ENCODE measurements around the gene MTMR1. TPM values are rescaled to one million over a fixed set of nuclear protein-coding genes. Genes with fewer than 3 reads are reported as not detected.

MTMR1 gene
- total RNA-seq, 1 donor from 2014 or later: 152 TPM

DNA sequence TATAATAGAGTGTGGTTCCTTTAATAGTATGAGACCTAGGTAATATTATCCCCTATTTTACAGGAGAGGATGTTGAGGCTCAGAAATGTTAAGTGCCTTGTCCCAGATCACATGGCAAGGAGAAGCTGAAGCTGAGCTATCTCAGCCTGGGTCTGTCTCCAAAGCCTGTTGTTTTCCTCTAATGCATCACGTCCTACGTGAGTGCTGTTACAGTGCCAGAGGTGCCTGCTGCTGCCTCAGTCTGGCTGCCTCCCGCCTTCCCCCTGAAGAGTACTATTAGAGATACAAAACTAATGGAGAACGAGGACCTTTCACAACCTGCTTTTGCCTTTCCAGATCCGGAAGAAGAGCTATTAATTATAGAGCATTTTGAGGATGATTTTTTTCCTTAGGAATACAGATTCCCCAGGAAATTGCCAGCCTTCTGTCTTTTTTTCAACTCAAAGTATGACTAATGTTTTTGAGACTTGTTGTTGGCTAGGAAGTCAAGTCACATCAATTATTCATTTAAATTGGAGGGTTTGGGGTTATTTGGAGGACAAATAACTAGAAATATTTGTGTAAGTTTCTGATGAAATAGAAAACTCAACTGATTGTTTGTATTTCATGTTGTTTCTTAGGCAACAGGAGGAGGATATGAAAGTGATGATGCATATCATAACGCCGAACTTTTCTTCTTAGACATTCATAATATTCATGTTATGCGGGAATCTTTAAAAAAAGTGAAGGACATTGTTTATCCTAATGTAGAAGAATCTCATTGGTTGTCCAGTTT is 43.9 kb upstream of the MTMR1 start:
- H3K4me3 ChIP-seq: no peak overlapping the region
- peaks cover 0 to 3% of the 10 kb centered on the region in 2 donors for H3K4me1 ChIP-seq
- peaks cover 0 to 3% of the 10 kb centered on the region in 2 donors for H3K36me3 ChIP-seq
- H3K9me3 ChIP-seq: no peaks in the 10 kb centered on the region
- intact Hi-C loops (cut with DNase I): no loop called here
- TF ChIP-seq, protein P1, sequence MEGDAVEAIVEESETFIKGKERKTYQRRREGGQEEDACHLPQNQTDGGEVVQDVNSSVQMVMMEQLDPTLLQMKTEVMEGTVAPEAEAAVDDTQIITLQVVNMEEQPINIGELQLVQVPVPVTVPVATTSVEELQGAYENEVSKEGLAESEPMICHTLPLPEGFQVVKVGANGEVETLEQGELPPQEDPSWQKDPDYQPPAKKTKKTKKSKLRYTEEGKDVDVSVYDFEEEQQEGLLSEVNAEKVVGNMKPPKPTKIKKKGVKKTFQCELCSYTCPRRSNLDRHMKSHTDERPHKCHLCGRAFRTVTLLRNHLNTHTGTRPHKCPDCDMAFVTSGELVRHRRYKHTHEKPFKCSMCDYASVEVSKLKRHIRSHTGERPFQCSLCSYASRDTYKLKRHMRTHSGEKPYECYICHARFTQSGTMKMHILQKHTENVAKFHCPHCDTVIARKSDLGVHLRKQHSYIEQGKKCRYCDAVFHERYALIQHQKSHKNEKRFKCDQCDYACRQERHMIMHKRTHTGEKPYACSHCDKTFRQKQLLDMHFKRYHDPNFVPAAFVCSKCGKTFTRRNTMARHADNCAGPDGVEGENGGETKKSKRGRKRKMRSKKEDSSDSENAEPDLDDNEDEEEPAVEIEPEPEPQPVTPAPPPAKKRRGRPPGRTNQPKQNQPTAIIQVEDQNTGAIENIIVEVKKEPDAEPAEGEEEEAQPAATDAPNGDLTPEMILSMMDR (IDR thresholded peaks at IDR 0.05): no peak
- DNase-seq (ENCODE audit: low spot score in 2 of 2): peak in 1 of 2 donors; percentile 8
- H3K27me3 ChIP-seq: no peaks in the 10 kb centered on the region
- peak overlapping the region; percentile 27 to 33 for H3K27ac ChIP-seq

GRCh38 chrX:150651906-150652305 is 41.3 kb upstream of the MTMR1 start:
- no peak overlapping the region for H3K4me3 ChIP-seq
- H3K36me3 ChIP-seq: no peaks in the 10 kb centered on the region
- no peaks in the 10 kb centered on the region for H3K9me3 ChIP-seq
- TF ChIP-seq, protein P1 (IDR thresholded peaks at IDR 0.05): no peak
- DNase-seq (ENCODE audit: low spot score in 2 of 2): no peak
- H3K4me1 ChIP-seq: peaks cover 0 to 3% of the 10 kb centered on the region in 2 donors
- no peaks in the 10 kb centered on the region for H3K27me3 ChIP-seq
- H3K27ac ChIP-seq: no peak overlapping the region
- intact Hi-C loops (cut with DNase I): no loop called here

DNA sequence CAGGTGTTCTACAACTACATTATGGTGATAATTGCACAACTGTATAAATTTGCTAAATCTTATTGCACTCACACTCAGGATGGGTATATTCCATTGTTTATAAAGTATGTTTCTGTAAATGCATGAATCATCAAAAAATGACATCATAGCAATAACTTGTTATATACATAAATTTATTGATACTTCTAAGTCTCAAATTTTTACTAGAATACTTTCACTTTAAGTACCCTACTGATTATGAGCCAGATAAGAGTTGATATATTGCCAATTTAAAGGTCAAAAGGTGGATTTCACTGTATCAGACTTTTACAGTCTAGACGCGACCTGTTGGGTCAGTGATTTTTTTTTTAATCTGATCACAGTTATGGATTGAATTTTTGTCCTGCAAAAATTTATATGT is 37.4 kb upstream of the MTMR1 start:
- TF ChIP-seq, protein P1 (IDR thresholded peaks at IDR 0.05): no peak
- Histone ChIP-seq H3K4me3 (no peak overlapping the region), H3K4me1 (no peaks in the 10 kb centered on the region), H3K27ac (no peak overlapping the region), H3K27me3 (no peaks in the 10 kb centered on the region), H3K9me3 (no peaks in the 10 kb centered on the region), H3K36me3 (peaks cover 3 to 11% of the 10 kb centered on the region in 2 donors)
- DNase-seq (ENCODE audit: low spot score in 2 of 2): no peak
- intact Hi-C loops (cut with DNase I): no loop called here

DNA sequence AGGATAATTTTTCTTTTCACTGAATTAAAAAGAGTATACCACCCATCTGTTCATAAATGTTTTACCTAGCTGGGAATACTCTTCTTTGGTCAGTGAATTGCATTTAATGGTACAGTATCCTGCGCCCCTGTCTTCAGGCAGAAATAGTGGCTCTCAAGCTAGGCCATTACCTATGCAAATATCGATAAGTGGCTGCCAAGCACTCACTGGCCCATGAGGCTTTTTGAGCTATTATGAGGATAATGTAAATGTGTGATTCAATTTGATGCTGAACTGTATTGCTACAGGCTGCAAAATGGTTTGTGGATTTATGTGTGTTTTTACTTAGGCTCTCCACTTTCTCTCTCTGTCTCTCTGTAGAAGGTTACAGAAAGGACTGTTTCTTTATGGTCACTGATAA is 30.1 kb upstream of the MTMR1 start:
- no peaks in the 10 kb centered on the region for H3K9me3 ChIP-seq
- H3K27ac ChIP-seq: no peak overlapping the region

GRCh38 chrX:150664290-150664689 is 28.9 kb upstream of the MTMR1 start:
- Histone ChIP-seq H3K36me3 (peaks cover 7 to 18% of the 10 kb centered on the region in 2 donors), H3K27me3 (no peaks in the 10 kb centered on the region), H3K27ac (no peak overlapping the region), H3K9me3 (no peaks in the 10 kb centered on the region), H3K4me3 (no peak overlapping the region), H3K4me1 (no peaks in the 10 kb centered on the region)
- intact Hi-C loops (cut with DNase I): no loop called here
- peak in 1 of 2 donors; percentile 67 for DNase-seq (ENCODE audit: low spot score in 2 of 2)
- TF ChIP-seq, protein P1 (IDR thresholded peaks at IDR 0.05): no peak

More for the DNA sequence above, 30.1 kb upstream of the MTMR1 start:
- no peak for DNase-seq (ENCODE audit: low spot score in 2 of 2)
- Histone ChIP-seq H3K4me1 (no peaks in the 10 kb centered on the region), H3K36me3 (peaks cover 7 to 18% of the 10 kb centered on the region in 2 donors), H3K27me3 (no peaks in the 10 kb centered on the region), H3K4me3 (no peak overlapping the region)
- TF ChIP-seq, protein P1 (IDR thresholded peaks at IDR 0.05): no peak
- intact Hi-C loops (cut with DNase I): no loop called here
